ENCODE results near the gene ZNF782.

The ZNF782 gene

DNA sequence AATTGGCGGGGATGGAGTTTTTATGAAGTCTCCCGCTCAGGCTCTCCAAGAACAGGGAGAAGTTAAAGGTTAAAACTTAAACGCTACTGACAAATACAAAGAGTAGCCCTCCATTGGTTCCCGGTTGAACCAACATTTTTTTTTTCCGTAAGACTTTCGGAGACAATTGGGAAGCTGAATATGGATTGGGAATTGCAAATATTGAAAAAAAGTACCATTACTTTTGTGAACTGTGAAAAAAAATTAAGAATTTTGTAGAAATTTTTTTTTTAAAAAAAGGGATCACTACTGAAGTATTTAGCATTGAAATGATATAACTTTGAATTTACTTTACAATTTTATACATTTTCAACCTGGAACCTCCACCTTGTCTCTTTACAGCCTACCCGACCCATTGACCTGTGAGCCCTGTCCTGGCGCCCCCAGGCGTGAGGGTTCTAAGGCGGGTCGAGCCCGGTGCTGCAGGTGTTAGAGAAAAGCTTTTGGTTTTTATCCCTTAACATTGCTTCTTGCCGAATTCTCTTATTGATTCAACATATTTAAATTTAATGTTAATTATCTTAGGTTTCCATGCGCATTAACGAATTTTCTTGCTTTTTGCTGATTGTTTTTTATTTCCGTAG is 448 bp upstream of the ZNF782 start:
- H3F3A ChIP-seq (ENCODE audit: insufficient read depth, low read length), result no peaks in the 10 kb centered on the region
- H2AFZ ChIP-seq (ENCODE audit: low read length), result 0 out of 2 replicates have a peak overlapping the region, but pooled peaks have one; percentile 87
- H3K4me3 ChIP-seq (ENCODE audit: low read depth, low read length, poor library complexity, severe bottlenecking), result peak overlapping the region; percentile 90
- no peaks in the 10 kb centered on the region for H3K27me3 ChIP-seq (ENCODE audit: insufficient read depth, low read length)
- no peaks in the 10 kb centered on the region for H4K20me1 ChIP-seq (ENCODE audit: insufficient read depth, low read length)
- no peak overlapping the region for H3K27ac ChIP-seq (ENCODE audit: low read depth, low read length, poor library complexity, severe bottlenecking)
- peak overlapping the region; percentile 73 for H3K4me2 ChIP-seq (ENCODE audit: low read length)
- peak overlapping the region; percentile 98 for H3K9ac ChIP-seq (ENCODE audit: low read length)
- peaks cover 9% of the 10 kb centered on the region; the same call in 1 of the 2 replicates for H3K9me3 ChIP-seq (ENCODE audit: low read length)
- no peaks in the 10 kb centered on the region for H3K9me2 ChIP-seq (ENCODE audit: low read depth, low read length)
- peaks cover 29% of the 10 kb centered on the region for H3K36me3 ChIP-seq (ENCODE audit: insufficient read depth, low read length)
- H3K4me1 ChIP-seq (ENCODE audit: insufficient read depth, low read length, severe bottlenecking), result peaks cover 27% of the 10 kb centered on the region
- TF ChIP-seq, protein P1, sequence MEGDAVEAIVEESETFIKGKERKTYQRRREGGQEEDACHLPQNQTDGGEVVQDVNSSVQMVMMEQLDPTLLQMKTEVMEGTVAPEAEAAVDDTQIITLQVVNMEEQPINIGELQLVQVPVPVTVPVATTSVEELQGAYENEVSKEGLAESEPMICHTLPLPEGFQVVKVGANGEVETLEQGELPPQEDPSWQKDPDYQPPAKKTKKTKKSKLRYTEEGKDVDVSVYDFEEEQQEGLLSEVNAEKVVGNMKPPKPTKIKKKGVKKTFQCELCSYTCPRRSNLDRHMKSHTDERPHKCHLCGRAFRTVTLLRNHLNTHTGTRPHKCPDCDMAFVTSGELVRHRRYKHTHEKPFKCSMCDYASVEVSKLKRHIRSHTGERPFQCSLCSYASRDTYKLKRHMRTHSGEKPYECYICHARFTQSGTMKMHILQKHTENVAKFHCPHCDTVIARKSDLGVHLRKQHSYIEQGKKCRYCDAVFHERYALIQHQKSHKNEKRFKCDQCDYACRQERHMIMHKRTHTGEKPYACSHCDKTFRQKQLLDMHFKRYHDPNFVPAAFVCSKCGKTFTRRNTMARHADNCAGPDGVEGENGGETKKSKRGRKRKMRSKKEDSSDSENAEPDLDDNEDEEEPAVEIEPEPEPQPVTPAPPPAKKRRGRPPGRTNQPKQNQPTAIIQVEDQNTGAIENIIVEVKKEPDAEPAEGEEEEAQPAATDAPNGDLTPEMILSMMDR (IDR thresholded peaks at IDR 0.05; ENCODE audit: low read length), result no peak
- TF ChIP-seq EZH2 (IDR thresholded peaks at IDR 0.05; ENCODE audit: borderline replicate concordance, low read length), result no peak
- peaks cover 19% of the 10 kb centered on the region for H3K79me2 ChIP-seq (ENCODE audit: insufficient read depth, low read length)

DNA sequence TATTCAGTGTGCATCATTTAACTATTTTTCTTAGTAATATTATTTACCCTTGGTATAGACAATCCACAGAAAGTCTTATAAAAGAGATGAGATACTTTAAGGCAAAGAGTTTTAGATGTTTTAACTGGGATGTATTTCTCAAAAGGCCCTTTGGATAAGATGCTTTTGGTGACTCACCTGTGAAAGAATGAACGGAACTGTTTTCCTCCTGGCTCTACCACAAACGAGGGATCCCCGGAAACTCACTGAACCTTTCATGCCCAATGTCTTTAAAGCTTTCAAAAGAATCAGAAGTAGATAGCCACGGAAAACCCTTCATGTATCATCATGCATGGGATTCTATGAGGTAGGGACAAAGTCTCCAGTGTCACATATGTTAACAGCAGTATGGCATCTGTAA is 1.6 kb downstream of the ZNF782 start:
- TF ChIP-seq, protein P1 (IDR thresholded peaks at IDR 0.05; ENCODE audit: low read length), result no peak
- TF ChIP-seq EZH2 (IDR thresholded peaks at IDR 0.05; ENCODE audit: borderline replicate concordance, low read length), result no peak
- no peak overlapping the region for H2AFZ ChIP-seq (ENCODE audit: low read length)
- no peaks in the 10 kb centered on the region for H3F3A ChIP-seq (ENCODE audit: insufficient read depth, low read length)
- peaks cover 44% of the 10 kb centered on the region for H3K36me3 ChIP-seq (ENCODE audit: insufficient read depth, low read length)
- peaks cover 25% of the 10 kb centered on the region for H3K9me3 ChIP-seq (ENCODE audit: low read length)
- H3K79me2 ChIP-seq (ENCODE audit: insufficient read depth, low read length), result peaks cover 36% of the 10 kb centered on the region
- H3K4me1 ChIP-seq (ENCODE audit: insufficient read depth, low read length, severe bottlenecking), result peaks cover 27% of the 10 kb centered on the region
- H3K27ac ChIP-seq (ENCODE audit: low read depth, low read length, poor library complexity, severe bottlenecking), result no peak overlapping the region
- no peaks in the 10 kb centered on the region for H3K9me2 ChIP-seq (ENCODE audit: low read depth, low read length)
- H3K4me3 ChIP-seq (ENCODE audit: low read depth, low read length, poor library complexity, severe bottlenecking), result peak overlapping the region; percentile 90
- H3K4me2 ChIP-seq (ENCODE audit: low read length), result peak overlapping the region; percentile 73
- H3K9ac ChIP-seq (ENCODE audit: low read length), result peak overlapping the region; percentile 98; the same call in 1 of the 2 replicates
- no peaks in the 10 kb centered on the region for H3K27me3 ChIP-seq (ENCODE audit: insufficient read depth, low read length)
- H4K20me1 ChIP-seq (ENCODE audit: insufficient read depth, low read length), result no peaks in the 10 kb centered on the region

DNA sequence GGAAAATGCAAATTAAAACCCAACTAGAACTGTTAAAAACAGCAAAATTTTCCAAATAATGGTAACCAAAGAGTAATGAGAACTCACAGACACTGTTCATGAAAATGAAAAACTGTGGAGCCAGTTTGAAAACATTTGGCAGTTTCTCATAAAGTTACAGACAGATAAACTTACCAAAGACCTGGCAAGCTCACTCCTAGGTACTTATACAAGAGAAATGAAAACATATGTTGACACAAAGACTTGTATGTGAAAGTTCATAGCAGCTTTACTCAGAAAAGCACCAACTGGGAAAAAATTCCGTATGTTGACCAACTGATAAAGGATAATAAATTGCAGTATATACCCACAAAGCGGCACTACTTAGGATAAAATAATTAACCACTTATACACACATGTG is 10.3 kb downstream of the ZNF782 start:
- H4K20me1 ChIP-seq (ENCODE audit: insufficient read depth, low read length), result no peaks in the 10 kb centered on the region
- H3K9me2 ChIP-seq (ENCODE audit: low read depth, low read length), result no peaks in the 10 kb centered on the region
- H3K4me2 ChIP-seq (ENCODE audit: low read length), result no peak overlapping the region
- H3K27ac ChIP-seq (ENCODE audit: low read depth, low read length, poor library complexity, severe bottlenecking), result no peak overlapping the region
- no peaks in the 10 kb centered on the region for H3K27me3 ChIP-seq (ENCODE audit: insufficient read depth, low read length)
- H3K4me3 ChIP-seq (ENCODE audit: low read depth, low read length, poor library complexity, severe bottlenecking), result no peak overlapping the region
- no peaks in the 10 kb centered on the region for H3F3A ChIP-seq (ENCODE audit: insufficient read depth, low read length)
- peaks cover 79% of the 10 kb centered on the region for H3K9me3 ChIP-seq (ENCODE audit: low read length)
- H3K9ac ChIP-seq (ENCODE audit: low read length), result no peak overlapping the region
- peaks cover 82% of the 10 kb centered on the region for H3K36me3 ChIP-seq (ENCODE audit: insufficient read depth, low read length)
- no peak overlapping the region for H2AFZ ChIP-seq (ENCODE audit: low read length)
- no peaks in the 10 kb centered on the region for H3K4me1 ChIP-seq (ENCODE audit: insufficient read depth, low read length, severe bottlenecking)
- H3K79me2 ChIP-seq (ENCODE audit: insufficient read depth, low read length), result peaks cover 36% of the 10 kb centered on the region
- no peak for TF ChIP-seq EZH2 (IDR thresholded peaks at IDR 0.05; ENCODE audit: borderline replicate concordance, low read length)
- TF ChIP-seq, protein P1 (IDR thresholded peaks at IDR 0.05; ENCODE audit: low read length), result no peak

Measured in OCI-LY1 (cell line).